ENCODE results near the gene ATP5PD.
"Not testable (repeated sequence)": the region's sequence is repeated elsewhere in the genome, so short reads cannot be mapped to it uniquely, and the experiment has no call there.

The ATP5PD gene

DNA sequence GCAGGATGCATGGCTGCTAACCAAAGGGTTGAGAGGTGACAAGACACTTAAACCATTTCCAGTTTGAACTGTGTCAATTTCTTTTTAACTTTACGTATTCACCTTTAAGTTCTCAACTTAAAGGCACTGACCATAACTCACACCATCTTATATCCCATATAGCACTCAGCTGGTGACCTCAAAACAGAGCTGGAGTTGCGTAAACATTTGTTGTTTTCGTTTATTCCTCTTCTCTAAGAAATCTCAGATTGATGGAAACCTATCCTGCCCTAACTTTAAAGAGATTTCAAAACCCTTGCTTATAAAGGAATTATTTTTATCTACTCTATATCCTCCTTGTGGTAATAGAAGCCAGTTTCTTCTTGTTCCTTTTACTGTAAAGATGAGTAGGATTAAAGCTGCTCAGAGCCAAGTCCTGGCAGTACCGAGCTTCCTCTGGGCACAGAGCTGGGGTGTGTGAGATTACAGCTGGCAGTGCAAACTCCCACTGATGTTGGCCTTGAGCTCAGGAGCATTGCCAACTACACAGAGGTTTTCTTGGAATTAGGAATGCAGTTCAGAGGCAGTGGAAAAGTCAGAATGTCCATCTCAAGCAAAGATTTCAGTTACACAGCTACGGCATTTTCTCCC lies 1.6 kb upstream of the ATP5PD start:
- no peak for DNase-seq

- DNase-seq, result no peak
Measured at GRCh38 chr17:75047398-75048098, 779 bp upstream of the ATP5PD start.

DNA sequence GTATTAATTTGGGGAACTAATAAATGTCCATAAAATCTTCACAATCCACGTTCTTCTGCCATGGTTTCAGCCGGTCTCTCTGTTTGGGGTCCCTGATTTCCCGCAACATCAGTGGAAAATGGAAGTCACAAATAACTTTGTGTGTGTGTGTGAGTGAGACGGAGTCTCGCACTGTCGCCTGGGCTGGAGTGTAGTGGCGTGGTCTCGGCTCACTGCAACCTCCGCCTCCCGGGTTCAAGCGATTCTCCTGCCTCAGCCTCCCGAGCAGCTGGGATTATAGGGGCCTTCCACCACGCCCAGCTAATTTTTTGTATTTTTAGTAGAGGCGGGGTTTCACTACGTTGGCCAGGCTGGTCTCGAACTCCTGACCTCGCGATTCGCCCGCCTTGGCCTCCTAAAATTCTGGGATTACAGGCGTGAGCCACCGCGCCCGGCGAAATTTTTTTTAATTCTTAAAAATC lies 793 bp downstream of the ATP5PD start:
- DNase-seq, result not testable (repeated sequence)

DNA sequence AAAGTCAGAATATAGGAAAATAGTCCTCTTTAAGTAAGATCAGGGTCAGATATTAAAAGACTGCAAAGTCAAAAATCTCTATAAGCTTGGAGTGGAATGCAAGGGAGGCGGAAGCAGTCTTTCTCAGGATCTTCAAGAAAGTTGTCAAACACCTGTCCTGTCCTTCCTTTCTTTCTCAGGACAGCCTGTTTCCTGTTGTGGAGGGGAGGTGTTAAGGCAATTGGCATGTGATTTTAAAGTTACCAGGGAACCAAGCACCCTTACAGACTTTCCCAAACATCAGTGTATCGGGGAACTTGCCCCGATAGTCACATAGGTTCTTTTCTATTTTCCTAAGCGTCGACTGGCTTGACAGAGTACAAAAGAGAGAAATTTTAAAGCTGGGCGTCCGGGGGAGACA lies 2.1 kb downstream of the ATP5PD start:
- DNase-seq, result no peak

DNA sequence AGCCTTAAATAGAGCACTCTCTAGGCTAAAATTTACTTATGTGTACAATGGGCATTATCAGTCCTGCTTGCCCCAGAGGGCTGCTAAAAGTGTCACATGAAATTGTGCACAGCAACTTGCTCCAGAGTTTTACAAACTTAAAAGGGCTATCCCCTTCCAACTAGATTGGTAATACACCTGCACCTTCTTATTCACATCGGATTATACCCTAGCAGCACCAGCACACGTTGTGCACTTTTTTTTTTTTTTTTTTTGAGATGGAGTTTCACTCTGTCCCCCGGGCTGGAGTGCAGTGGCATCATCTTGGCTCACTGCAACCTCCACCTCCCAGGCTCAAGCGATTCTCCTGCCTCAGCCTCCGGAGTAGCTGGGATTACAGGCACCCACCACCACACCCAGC lies 3.0 kb downstream of the ATP5PD start:
- DNase-seq, result not testable (repeated sequence)

DNA sequence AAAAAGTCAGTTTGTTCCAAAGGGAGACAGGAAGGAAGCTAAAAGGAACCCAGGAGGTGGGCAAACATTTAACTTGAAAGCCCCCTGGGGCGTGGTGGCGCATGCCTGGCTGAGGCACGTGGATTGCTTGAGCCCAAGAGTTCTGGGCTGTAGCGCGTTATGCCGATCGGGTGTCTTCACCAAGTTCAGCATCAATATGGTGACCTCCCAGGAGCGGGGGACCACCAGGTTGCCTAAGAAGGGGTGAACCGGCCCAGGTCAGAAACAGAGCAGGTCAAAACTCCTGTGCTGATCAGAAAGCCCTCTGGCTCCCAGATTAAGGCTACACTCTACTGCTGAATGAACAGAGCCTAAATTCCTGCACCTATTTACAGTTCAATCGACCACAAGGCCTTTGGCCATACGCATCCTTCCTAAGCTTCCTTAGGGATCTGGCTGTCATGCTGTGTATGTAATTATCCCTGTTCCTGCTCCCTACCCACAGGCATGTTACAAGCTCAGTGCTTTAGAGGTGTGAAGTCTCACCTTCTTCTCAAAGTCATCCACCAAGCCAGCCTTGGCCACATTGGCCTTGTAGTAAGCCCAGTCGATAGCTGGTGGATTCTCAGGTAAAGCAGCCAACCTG lies 5.0 kb downstream of the ATP5PD start:
- DNase-seq, result no peak

DNA sequence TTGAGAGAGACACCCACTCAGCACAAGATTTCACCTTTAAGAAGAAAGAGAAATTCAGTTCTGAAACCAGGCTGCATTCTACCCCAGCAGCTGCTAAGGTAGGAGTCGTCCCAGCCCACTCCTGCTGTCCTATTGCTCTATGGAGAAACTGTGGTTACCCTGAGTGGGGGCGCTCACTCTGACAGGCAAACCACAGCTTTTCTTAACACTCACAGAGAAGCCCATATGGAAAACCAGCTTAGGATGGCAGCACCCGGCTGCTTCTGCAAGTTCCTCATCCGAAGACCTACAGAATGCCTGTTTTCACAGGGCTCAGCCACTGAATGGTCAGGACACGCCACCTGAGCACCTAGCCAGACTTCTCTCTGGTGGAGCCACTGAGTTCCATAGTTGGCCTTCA lies 7.5 kb downstream of the ATP5PD start:
- no peak for DNase-seq

DNA sequence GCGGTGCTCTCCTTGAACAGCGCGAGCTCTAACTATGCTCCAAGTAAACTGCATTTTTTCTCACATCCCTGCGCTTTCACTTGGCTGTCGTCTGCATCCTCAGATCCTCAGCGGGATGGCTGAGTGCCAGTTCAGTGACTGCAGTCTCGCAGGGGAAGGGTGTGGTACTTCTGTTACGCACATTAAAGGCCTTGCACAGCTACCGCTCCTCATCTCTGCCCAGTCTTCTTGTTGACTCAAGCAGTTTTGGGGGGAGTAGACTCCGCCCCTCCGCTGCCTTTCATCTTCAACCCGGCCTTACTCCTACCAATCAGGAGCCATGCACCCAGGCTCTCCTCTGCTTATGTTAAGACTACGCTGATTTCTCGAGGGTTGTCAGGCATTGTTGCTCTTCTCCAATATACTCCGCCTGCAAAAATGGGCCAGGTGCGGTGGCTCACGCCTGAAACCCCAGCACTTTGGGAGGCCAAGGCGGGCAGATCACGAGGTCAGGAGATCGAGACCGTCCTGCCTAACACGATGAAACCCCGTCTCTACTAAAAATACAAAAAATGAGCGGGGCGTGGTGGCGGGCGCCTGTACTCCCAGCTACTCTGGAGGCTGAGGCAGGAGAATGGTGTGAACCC lies 10.0 kb downstream of the ATP5PD start:
- DNase-seq, result no peak

DNA sequence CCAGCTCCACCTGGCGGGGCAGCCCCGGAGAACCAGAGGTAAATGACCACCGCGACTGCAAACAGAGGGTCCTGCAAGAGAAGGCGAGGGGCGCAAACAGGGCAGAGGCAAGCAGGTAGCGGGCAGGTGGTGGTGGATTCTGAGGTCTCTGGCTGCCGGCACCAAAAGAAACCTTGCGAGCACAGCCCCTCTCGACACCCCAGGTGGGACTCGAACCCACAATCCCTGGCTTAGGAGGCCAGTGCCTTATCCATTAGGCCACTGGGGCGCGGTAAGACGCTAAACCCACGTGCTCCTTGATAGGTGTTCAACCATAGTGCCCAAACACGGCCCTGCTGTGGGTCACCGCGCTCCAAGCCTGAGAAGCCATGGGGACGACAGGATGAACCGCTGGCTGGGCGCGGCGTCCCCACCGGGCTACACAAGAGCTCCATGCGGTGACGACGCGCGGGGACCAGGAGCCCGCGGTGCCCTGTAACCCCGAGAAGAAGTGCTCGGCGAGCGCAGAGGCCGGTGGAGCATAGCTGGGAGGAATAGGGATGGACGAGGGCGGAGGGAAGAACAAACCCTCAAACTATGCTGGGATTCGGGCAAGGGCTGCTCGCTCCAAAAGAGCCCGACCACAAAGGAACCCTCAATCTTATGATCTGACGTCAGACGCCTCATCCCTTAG lies 12.4 kb downstream of the ATP5PD start:
- DNase-seq, result no peak

- no peak for DNase-seq
Measured at GRCh38 chr17:75033346-75034235, 13.2 kb downstream of the ATP5PD start.

DNA sequence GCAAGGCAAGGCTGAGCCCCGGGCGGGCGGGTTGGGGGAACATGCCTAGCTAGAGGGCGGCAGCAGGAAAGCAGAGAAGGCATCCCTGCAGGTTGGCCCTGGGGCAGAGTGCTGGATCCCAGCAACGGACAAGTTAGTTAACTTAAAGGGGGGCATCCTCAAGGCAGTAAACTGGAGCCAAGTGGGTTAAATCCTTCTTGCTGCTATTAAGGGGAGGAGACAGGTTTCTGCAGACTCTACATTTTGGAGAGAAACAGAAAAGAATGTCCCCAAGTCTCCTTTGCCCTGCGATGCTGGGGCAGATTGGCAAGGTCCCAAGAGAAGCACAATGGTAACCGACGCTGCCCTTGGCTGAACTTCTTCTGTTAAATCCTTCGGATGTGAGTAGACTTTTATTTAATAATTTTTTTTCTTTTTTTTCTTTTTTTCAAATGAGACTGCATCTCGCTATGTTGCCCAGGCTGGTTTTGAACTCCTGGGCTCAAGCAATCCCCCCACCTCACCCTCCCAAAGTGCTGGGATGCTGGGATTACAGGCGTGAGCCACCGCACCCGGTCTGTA lies 14.0 kb downstream of the ATP5PD start:
- no peak for DNase-seq

DNA sequence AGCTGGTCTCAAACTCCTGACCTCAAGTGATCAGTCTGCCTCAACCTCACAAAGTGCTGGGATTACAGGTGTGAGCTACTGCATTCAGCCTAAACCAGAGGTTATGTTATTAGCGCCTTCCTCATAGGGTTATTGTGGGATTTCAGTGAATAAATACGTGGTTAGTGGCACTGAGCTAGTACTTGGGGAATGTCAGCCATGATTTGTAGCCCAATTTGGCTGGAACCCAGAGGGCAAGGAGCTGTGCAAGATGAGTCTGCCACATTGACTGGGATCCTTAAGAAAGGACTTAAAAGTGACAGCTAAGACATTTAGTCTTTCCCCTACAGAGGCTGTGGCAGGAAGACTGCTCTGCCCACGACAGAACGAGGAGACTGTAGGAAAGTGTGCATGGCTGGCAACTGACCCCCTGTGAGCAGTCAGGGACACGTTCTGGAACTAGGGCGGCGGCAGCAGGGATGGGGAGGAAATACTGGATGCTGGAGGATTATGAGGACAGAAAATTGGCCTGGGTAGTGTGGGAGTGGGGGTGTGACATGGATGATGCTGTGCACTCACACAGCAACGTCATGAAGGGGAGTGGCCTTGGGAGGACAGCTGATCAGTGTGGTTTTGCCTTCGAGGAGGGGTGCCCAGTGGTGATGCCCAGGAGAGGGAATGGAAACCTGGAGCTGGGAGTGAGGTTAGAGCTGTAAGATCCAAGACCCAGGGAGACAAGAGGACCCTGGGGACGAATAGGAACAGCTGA lies 14.6 kb downstream of the ATP5PD start:
- DNase-seq, result peak; percentile 59

DNA sequence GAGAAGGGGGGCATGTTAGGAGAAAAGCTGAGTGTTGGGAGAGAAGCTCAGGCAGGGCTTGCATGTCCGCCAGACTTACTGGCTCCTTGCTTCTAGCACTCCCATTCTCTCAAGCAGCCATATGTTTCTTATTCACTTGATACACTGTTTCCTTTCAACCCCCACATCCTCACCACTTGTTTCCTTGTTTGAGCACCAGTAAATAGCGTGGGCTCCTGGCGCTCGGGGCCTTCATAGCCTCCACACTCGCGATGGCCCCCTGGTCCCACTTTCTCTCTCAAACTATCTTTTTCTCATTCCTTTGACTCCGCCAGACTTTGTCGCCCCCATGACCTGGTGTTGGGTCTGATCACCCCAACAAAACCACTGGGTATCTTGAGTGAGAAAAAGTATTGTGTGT lies 16.6 kb downstream of the ATP5PD start:
- no peak for DNase-seq

DNA sequence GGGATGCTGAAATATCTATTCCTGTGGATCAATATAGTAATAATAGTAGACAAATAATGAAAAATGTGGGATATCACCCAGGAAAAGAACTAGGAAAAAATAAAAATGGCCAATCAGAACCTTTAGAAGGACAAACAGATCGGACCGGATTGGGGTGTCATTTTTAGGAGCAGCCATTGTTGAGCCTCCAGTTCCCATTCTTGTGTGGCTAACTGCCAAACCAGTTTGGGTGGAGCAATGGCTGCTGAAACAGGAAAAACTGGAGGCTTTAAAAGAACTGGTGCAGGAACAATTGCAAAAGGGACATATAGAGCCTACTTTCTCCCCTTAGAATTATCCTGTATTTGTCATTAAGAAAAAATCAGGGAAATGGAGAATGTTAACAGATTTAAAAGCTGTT lies 20.1 kb downstream of the ATP5PD start:
- DNase-seq, result not testable (repeated sequence)

DNA sequence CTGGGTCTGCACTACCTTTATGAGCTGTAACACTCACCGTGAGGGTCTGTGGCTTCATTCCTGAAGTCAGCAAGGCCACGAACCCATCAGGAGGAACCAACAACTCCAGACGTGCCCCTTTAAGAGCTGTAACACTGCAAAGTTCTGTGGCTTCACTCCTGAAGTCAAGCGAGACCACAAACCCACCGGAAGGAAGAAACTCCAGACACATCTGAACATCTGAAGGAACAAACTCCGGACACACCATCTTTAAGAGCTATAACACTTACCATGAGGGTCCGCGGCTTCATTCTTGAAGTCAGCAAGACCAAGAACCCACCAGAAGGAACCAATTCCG lies 21.4 kb downstream of the ATP5PD start:
- DNase-seq, result not testable (repeated sequence)

DNA sequence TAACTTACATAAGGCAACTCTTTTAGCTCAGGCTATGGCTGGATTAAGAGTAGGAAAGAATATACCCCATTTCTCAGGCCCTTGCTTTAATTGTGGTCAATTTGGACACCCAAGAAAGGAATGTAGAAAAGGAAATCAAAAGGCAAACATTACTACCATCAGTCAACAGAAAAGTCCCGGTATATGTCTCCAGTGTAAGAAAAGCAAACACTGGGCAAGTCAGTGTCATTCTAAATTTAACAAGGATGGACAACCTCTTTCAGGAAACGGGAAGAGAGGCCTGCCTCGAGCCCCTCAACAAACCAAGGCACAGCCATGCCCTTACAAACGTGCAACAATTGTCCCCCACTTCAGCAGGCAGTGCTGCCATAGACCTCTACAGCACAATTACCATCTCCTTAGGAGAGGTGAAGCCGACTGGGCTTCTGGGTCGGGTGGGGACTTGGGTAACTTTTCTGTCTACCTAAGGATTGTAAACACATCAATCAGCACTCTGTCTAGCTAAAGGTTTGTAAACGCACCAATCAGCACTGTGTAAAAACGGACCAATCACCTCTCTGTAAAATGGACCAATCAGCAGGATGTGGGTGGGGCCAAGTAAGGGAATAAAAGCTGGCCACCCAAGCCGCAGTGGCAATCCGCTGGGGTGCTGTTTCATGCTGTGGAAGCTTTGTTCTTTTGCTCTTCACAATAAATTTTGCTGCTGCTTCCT lies 21.9 kb downstream of the ATP5PD start:
- no peak for DNase-seq

DNA sequence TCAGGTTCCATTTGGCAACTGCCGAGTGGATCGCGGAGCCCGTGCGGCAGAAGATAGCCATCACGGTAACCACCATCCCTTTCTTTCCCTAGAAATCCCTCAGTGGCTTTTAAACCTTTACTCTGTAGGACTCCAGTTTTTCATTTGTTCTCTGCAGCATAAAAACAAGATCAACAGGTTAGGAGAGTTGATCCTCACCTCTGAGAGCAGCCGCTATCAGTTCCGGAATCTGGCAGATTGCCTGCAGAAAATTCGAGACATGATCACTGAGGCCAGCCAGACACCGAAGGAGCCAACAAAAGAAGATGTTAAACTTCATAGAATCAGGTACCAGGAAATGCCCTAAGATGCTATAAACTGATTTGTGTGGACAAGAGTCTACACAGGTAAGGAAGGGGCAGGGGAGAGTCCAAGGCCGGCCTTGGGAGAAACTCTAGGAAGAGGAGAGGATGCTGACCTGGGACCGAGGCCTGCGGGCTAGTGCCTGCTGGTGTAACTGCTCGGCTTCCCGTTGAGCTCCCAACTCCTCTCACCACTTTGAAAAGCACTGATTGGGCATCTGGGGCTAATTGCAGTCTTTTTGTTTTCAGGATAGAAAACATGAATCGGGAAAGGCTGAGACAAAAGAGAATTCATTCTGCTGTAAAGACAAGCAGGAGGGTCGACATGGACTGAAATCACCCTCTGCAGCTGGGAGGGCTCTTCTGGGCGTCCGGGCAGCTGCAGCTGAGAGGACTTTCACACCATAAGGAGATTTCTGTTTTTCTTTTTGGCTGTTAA lies 26.2 kb downstream of the ATP5PD start:
- DNase-seq, result no peak

- no peak for DNase-seq
Measured at GRCh38 chr17:75019710-75020109, 27.1 kb downstream of the ATP5PD start.

- no peak for DNase-seq
Measured at GRCh38 chr17:75019146-75019545, 27.6 kb downstream of the ATP5PD start.

DNA sequence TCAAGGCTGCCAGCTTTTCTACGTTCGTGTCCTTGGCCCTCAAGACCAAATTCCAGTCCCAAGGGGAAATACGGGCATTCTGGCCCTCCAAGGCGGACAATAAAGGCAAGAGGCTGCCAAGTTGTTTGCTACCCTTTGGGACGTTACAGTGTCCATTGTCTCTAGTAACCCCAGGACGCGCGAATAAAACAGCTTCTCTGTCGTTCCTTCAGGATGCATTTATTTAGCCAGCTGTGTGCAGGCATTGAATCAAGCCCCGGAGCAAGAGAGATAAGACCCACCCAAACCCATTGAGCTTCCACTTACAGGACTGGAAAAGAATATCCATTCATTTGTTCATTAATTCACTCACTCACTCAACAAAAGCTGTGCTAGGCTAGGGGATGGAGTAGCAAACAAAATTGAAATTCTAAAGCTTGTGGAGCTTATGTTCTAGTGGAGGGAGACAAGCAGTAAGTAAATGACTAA lies 33.6 kb downstream of the ATP5PD start:
- no peak for DNase-seq

Measured in 8988T (cell line).